Measurements from ENCODE around the gene DIP2B. TPM values are rescaled to one million over a fixed set of nuclear protein-coding genes. Genes with fewer than 3 reads are reported as not detected.
"Not testable (repeated sequence)": the region's sequence is repeated elsewhere in the genome, so short reads cannot be mapped to it uniquely, and the experiment has no call there.

The DIP2B gene
- total RNA-seq, 1 experiment from 2014 or later, result 30.2 TPM

- intact Hi-C loops (cut with micrococcal nuclease; ENCODE audit: unreplicated experiment), result no loop called here
- ChIA-PET CTCF (no interaction called here), POLR2A (no interaction called here)
- Histone ChIP-seq H3K27me3 (ENCODE audit: control insufficient read depth, insufficient read depth, low read length) (no peaks in the 10 kb centered on the region), H3K27ac (ENCODE audit: low read length) (no peak overlapping the region), H3K36me3 (ENCODE audit: control insufficient read depth, insufficient read depth, low read length) (no peaks in the 10 kb centered on the region), H3K9me3 (ENCODE audit: control insufficient read depth, insufficient read depth, low read depth, low read length) (no peaks in the 10 kb centered on the region), H3K4me3 (ENCODE audit: low read depth in 2 of 2, low read length in 2 of 2) (no peak overlapping the region), H3K4me1 (ENCODE audit: control insufficient read depth, insufficient read depth, low read length) (peaks cover 2% of the 10 kb centered on the region; the same call in 1 of the 2 replicates)
- in situ Hi-C loops (cut with HindIII; ENCODE audit: low pct_unique_long_range_greater_than_20kb, low sequenced_read_pairs), result no loop called here
- no TSS peak for BruUV-seq (replicated peaks)
- DNase-seq (ENCODE audit: low read depth, low spot score), result no peak
- TF ChIP-seq CTCF (IDR thresholded peaks at IDR 0.05) (no peak), POLR2AphosphoS5 (IDR thresholded peaks at IDR 0.05; ENCODE audit: low read depth, low read length) (no peak), TCF7L2 (IDR thresholded peaks at IDR 0.05; ENCODE audit: low read depth, low read length) (no peak), REST (IDR thresholded peaks at IDR 0.05; ENCODE audit: insufficient read depth in 1 of 2, low read depth in 2 of 2, low read length in 1 of 2) (no peak), SIN3A (IDR thresholded peaks at IDR 0.05; ENCODE audit: borderline replicate concordance, insufficient read depth, low read depth, low read length) (no peak)
- ATAC-seq, result no peak
Measured at GRCh38 chr12:50556273-50556672, 51.5 kb downstream of the DIP2B start.

DNA sequence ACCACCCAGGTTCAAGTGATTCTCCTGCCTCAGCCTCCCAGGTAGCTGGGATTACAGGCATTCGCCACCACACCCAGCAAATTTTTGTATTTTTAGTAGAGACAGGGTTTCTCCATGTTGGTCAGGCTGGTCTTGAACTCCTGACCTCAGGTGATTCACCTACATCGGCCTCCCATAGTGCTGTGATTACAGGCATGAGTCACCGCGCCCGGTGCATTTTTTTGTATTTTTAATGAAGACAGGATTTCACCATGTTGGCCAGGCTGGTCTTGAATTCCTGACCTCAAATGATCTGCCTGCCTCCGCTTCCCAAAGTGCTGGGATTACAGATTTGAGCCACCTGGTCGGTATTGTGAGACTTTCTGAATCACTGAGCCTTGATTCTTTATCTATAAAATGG is 52.0 kb downstream of the DIP2B start:
- DNase-seq (ENCODE audit: low read depth, low spot score); in situ Hi-C loops (cut with HindIII; ENCODE audit: low pct_unique_long_range_greater_than_20kb, low sequenced_read_pairs); intact Hi-C loops (cut with micrococcal nuclease; ENCODE audit: unreplicated experiment); CTCF ChIA-PET; POLR2A ChIA-PET; ATAC-seq; H3K4me3 ChIP-seq (ENCODE audit: low read depth in 2 of 2, low read length in 2 of 2); H3K36me3 ChIP-seq (ENCODE audit: control insufficient read depth, insufficient read depth, low read length); H3K9me3 ChIP-seq (ENCODE audit: control insufficient read depth, insufficient read depth, low read depth, low read length); H3K27me3 ChIP-seq (ENCODE audit: control insufficient read depth, insufficient read depth, low read length); H3K27ac ChIP-seq (ENCODE audit: low read length); H3K4me1 ChIP-seq (ENCODE audit: control insufficient read depth, insufficient read depth, low read length); BruUV-seq (replicated peaks): not testable (repeated sequence)

GRCh38 chr12:50557421-50557820 is 52.6 kb downstream of the DIP2B start:
- Histone ChIP-seq H3K4me1 (ENCODE audit: control insufficient read depth, insufficient read depth, low read length) (peaks cover 2% of the 10 kb centered on the region; the same call in 1 of the 2 replicates), H3K9me3 (ENCODE audit: control insufficient read depth, insufficient read depth, low read depth, low read length) (no peaks in the 10 kb centered on the region), H3K36me3 (ENCODE audit: control insufficient read depth, insufficient read depth, low read length) (no peaks in the 10 kb centered on the region), H3K4me3 (ENCODE audit: low read depth in 2 of 2, low read length in 2 of 2) (no peak overlapping the region), H3K27me3 (ENCODE audit: control insufficient read depth, insufficient read depth, low read length) (no peaks in the 10 kb centered on the region), H3K27ac (ENCODE audit: low read length) (no peak overlapping the region)
- ATAC-seq, result no peak
- BruUV-seq (replicated peaks), result no TSS peak
- no peak for DNase-seq (ENCODE audit: low read depth, low spot score)
- in situ Hi-C loops (cut with HindIII; ENCODE audit: low pct_unique_long_range_greater_than_20kb, low sequenced_read_pairs), result no loop called here
- intact Hi-C loops (cut with micrococcal nuclease; ENCODE audit: unreplicated experiment), result no loop called here
- CTCF ChIA-PET, result no interaction called here
- POLR2A ChIA-PET, result no interaction called here
- TF ChIP-seq SIN3A (IDR thresholded peaks at IDR 0.05; ENCODE audit: borderline replicate concordance, insufficient read depth, low read depth, low read length), result no peak
- no peak for TF ChIP-seq POLR2AphosphoS5 (IDR thresholded peaks at IDR 0.05; ENCODE audit: low read depth, low read length)
- no peak for TF ChIP-seq REST (IDR thresholded peaks at IDR 0.05; ENCODE audit: insufficient read depth in 1 of 2, low read depth in 2 of 2, low read length in 1 of 2)
- no peak for TF ChIP-seq TCF7L2 (IDR thresholded peaks at IDR 0.05; ENCODE audit: low read depth, low read length)
- no peak for TF ChIP-seq CTCF (IDR thresholded peaks at IDR 0.05)

Measured in Panc1 (cell line).